CD14-positive monocyte (primary cell): ENCODE measurements around the gene SLC26A4. TPM values are rescaled to one million over a fixed set of nuclear protein-coding genes. Genes with fewer than 3 reads are reported as not detected.

Experiments
- DNase-seq, 3 donors: peaks; one replicate each; pipeline ENCODE4 v3.0.0-alpha.2; 2011 to 2022
- H2AFZ ChIP-seq: 2 replicates; pipeline ENCODE4 v1.6.0; 2012; ENCODE audit warnings: mild to moderate bottlenecking, low read depth, low read length, inconsistent platforms; ENCODE audit not compliant: insufficient read depth, poor library complexity, severe bottlenecking
- H3K27ac ChIP-seq, 2 donors: 1 replicate in 1 of 2; 2 replicates in 1 of 2; pipeline ENCODE4 v1.5.1; 2012 to 2013; ENCODE audit warnings: low read length in 2 of 2, control low read depth in 1 of 2, inconsistent platforms in 1 of 2, low read depth in 1 of 2, mild to moderate bottlenecking in 1 of 2
- H3K27me3 ChIP-seq, 2 donors: one replicate each; pipeline versions ENCODE4 v1.6.0 to v1.6.1; 2011 to 2013; ENCODE audit warnings: low read length in 2 of 2; ENCODE audit not compliant: control insufficient read depth in 2 of 2, insufficient read depth in 2 of 2
- H3K36me3 ChIP-seq, 2 donors: replicated peaks in 1 of 2; 1 replicate in 1 of 2; 2 replicates in 1 of 2; pipeline versions ENCODE4 v1.5.1 to v1.6.1; 2012 to 2013; ENCODE audit warnings: low read length in 2 of 2, control low read depth in 1 of 2, inconsistent platforms in 1 of 2, mild to moderate bottlenecking in 1 of 2; ENCODE audit not compliant: insufficient read depth in 2 of 2, control insufficient read depth in 1 of 2
- H3K4me1 ChIP-seq, 2 donors: 1 replicate in 1 of 2; 2 replicates in 1 of 2; pipeline versions ENCODE4 v1.5.1 to v1.6.1; 2012 to 2013; ENCODE audit warnings: low read length in 2 of 2, control low read depth in 1 of 2, inconsistent platforms in 1 of 2, mild to moderate bottlenecking in 1 of 2, moderate library complexity in 1 of 2; ENCODE audit not compliant: insufficient read depth in 2 of 2, control insufficient read depth in 1 of 2
- H3K4me2 ChIP-seq: replicated peaks from 2 replicates; pipeline ENCODE3; 2012; ENCODE audit warnings: low read length, moderate library complexity, mild to moderate bottlenecking; ENCODE audit not compliant: poor library complexity, severe bottlenecking; ENCODE audit errors: extremely low read depth
- H3K4me3 ChIP-seq, 3 experiments: fragments of 200-600 bp in 1 of 3; sonication (generic) in 1 of 3; replicated peaks in 1 of 3; 1 replicate in 2 of 3; 2 replicates in 1 of 3; pipeline ENCODE4 v1.5.1; 2011 to 2013; ENCODE audit warnings: low read length in 3 of 3, mild to moderate bottlenecking in 3 of 3, control low read depth in 2 of 3, low read depth in 2 of 3, inconsistent platforms in 1 of 3, moderate library complexity in 1 of 3
- H3K79me2 ChIP-seq: 2 replicates; pipeline ENCODE4 v1.6.0; 2012; ENCODE audit warnings: mild to moderate bottlenecking, control low read depth, inconsistent platforms, low read length, moderate library complexity; ENCODE audit not compliant: insufficient read depth
- H3K9ac ChIP-seq: 2 replicates; pipeline ENCODE4 v1.6.0; 2017; ENCODE audit warnings: low read length, mild to moderate bottlenecking; ENCODE audit not compliant: insufficient read depth, poor library complexity, severe bottlenecking
- H3K9me3 ChIP-seq, 2 donors: replicated peaks in 1 of 2; 1 replicate in 1 of 2; 2 replicates in 1 of 2; pipeline versions ENCODE4 v1.5.1 to v1.6.1; 2012 to 2013; ENCODE audit warnings: low read length in 2 of 2, control low read depth in 1 of 2; ENCODE audit not compliant: control insufficient read depth in 1 of 2, insufficient read depth in 1 of 2
- H4K20me1 ChIP-seq: 2 replicates; pipeline ENCODE4 v1.6.0; 2012; ENCODE audit warnings: mild to moderate bottlenecking, low read length, control low read depth, moderate library complexity; ENCODE audit not compliant: insufficient read depth
- H3K27ac Mint-ChIP-seq, 7 donors: one replicate each; pipeline ENCODE4 v1.8.0; 2020; ENCODE audit warnings: mild to moderate bottlenecking in 7 of 7, mixed read lengths in 7 of 7, moderate library complexity in 6 of 7, inconsistent platforms in 2 of 7
- H3K27me3 Mint-ChIP-seq, 3 donors: one replicate each; pipeline ENCODE4 v1.8.0; 2021 to 2022; ENCODE audit warnings: low read depth in 3 of 3, mild to moderate bottlenecking in 3 of 3, mixed read lengths in 3 of 3, moderate library complexity in 3 of 3, inconsistent platforms in 1 of 3
- H3K36me3 Mint-ChIP-seq, 2 donors: one replicate each; pipeline ENCODE4 v1.8.0; 2020; ENCODE audit warnings: mixed read lengths in 2 of 2, inconsistent platforms in 1 of 2, mild to moderate bottlenecking in 1 of 2
- H3K4me1 Mint-ChIP-seq: one replicate; pipeline ENCODE4 v1.8.0; 2020; ENCODE audit warnings: mild to moderate bottlenecking, mixed read lengths
- H3K4me3 Mint-ChIP-seq, 2 donors: one replicate each; pipeline ENCODE4 v1.8.0; 2020; ENCODE audit warnings: mild to moderate bottlenecking in 2 of 2, mixed read lengths in 2 of 2, moderate library complexity in 1 of 2
- H3K9me3 Mint-ChIP-seq, 7 donors: one replicate each; pipeline ENCODE4 v1.8.0; 2020 to 2022; ENCODE audit warnings: mixed read lengths in 7 of 7, mild to moderate bottlenecking in 6 of 7, moderate library complexity in 6 of 7, inconsistent platforms in 2 of 7
- WGBS: methylation state at CpG from one replicate; pipeline ENCODE4 v1.1.5; 2013; ENCODE audit warnings: missing lambda C conversion rate; ENCODE audit not compliant: insufficient coverage; 5-methylcytosine and 5-hydroxymethylcytosine counted together
- intact Hi-C, 2 donors: fragments of 100-400 bp; cut with micrococcal nuclease; formaldehyde crosslinking; loops; one replicate each; pipeline versions ENCODE4 v1.15.0 to v1.15.1; 2023
- polyA plus RNA-seq, 3 donors: library from polyadenylated mRNA; depleted of rRNA in 1 of 3; unstranded in 2 of 3; stranded (reverse) in 1 of 3; fragments of 300-500 nt in 2 of 3; fragments of >200 nt in 1 of 3; fragmentation: Illumina TruSeq in 2 of 3; gene quantifications; 1 replicate in 2 of 3; 2 replicates in 1 of 3; pipeline ENCODE4 v1.2.3, GENCODE V29; 2012 to 2021
- TF ChIP-seq, protein P1 (sequence below): fragments of 200-600 bp; IDR thresholded peaks from one replicate; pipeline ENCODE4 v1.8.0; 2022; ENCODE audit warnings: antibody characterized with exemption, mild to moderate bottlenecking

The SLC26A4 gene
- polyA plus RNA-seq, 3 donors, result 0.10 to 0.12 TPM; not detected in 1

DNA sequence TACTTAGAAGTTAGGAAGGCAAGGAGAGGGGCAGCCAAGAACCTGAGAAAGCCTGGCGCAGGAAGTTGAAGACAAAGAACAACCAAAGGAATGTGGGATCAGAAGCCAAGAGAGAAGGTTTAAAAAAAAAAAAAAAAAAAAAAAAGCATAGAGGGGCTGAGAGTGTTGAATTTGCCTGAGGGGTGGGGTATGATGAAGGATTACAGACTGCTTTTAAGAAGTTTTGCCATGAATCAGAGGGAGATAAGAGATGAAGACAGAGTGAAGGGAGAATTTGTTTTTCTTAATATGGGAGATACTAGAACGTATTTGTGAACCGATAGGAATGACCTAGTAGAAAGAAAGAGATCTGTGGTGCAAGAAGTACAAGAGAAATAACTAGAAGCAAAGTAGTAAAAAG, 6.7 kb downstream of the SLC26A4 start:
- H3K36me3 ChIP-seq, result no peaks in the 10 kb centered on the region
- H4K20me1 ChIP-seq, result no peaks in the 10 kb centered on the region
- H3K9me3 Mint-ChIP-seq, result peaks cover 0 to 1% (median 0%) of the 10 kb centered on the region in 7 donors
- H3K4me3 ChIP-seq, result no peak overlapping the region
- H3K4me1 Mint-ChIP-seq, result no peaks in the 10 kb centered on the region
- no peak overlapping the region for H3K4me3 Mint-ChIP-seq
- H3K27ac ChIP-seq, result no peak overlapping the region
- no peak overlapping the region for H2AFZ ChIP-seq
- TF ChIP-seq, protein P1, sequence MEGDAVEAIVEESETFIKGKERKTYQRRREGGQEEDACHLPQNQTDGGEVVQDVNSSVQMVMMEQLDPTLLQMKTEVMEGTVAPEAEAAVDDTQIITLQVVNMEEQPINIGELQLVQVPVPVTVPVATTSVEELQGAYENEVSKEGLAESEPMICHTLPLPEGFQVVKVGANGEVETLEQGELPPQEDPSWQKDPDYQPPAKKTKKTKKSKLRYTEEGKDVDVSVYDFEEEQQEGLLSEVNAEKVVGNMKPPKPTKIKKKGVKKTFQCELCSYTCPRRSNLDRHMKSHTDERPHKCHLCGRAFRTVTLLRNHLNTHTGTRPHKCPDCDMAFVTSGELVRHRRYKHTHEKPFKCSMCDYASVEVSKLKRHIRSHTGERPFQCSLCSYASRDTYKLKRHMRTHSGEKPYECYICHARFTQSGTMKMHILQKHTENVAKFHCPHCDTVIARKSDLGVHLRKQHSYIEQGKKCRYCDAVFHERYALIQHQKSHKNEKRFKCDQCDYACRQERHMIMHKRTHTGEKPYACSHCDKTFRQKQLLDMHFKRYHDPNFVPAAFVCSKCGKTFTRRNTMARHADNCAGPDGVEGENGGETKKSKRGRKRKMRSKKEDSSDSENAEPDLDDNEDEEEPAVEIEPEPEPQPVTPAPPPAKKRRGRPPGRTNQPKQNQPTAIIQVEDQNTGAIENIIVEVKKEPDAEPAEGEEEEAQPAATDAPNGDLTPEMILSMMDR, result no peak
- no peaks in the 10 kb centered on the region for H3K79me2 ChIP-seq
- peaks cover 0 to 6% of the 10 kb centered on the region in 2 donors for H3K9me3 ChIP-seq
- peaks cover 15 to 28% (median 22%) of the 10 kb centered on the region in 3 donors for H3K27me3 Mint-ChIP-seq
- no peak overlapping the region for H3K27ac Mint-ChIP-seq
- H3K27me3 ChIP-seq, result peaks cover 12 to 15% of the 10 kb centered on the region in 2 donors
- no peak overlapping the region for H3K4me2 ChIP-seq
- WGBS, result 100% methylated on average over 3 of the region's 3 CpGs
- no peak for DNase-seq
- H3K36me3 Mint-ChIP-seq, result peaks cover 0 to under 1% of the 10 kb centered on the region in 2 donors
- H3K9ac ChIP-seq, result no peak overlapping the region
- no peaks in the 10 kb centered on the region for H3K4me1 ChIP-seq
- intact Hi-C loops, result no loop called here

DNA sequence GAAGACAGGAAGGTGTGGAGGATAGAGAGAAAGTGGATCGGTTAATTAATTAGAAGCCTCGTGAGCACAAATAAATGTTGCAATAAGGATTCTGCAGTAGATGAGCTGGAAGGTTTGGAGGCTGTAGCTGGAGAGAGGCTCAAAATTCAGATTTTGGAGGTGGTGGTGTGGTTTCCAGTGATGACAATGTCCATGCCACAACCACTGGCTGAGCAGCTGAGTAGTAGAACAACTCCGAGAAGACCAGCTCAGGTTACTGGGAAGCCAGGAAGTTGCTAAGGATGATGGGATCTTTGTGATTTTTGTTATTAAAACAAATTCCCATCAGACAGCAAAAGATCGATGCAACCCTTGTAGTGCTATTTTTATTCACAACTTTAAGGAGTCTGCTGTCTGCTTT, 7.7 kb downstream of the SLC26A4 start:
- Histone ChIP-seq H3K9ac (no peak overlapping the region), H3K36me3 (no peaks in the 10 kb centered on the region), H3K27ac (no peak overlapping the region), H3K4me1 (no peaks in the 10 kb centered on the region), H3K27me3 (peaks cover 3 to 8% of the 10 kb centered on the region in 2 donors), H3K79me2 (no peaks in the 10 kb centered on the region), H4K20me1 (no peaks in the 10 kb centered on the region), H3K4me2 (no peak overlapping the region), H3K4me3 (no peak overlapping the region), H3K9me3 (peaks cover 0 to 2% of the 10 kb centered on the region in 2 donors), H2AFZ (no peak overlapping the region)
- no peak for DNase-seq
- H3K27me3 Mint-ChIP-seq, result peaks cover 7 to 19% (median 14%) of the 10 kb centered on the region in 3 donors
- H3K4me1 Mint-ChIP-seq, result no peaks in the 10 kb centered on the region
- H3K36me3 Mint-ChIP-seq, result no peaks in the 10 kb centered on the region
- intact Hi-C loops, result no loop called here
- WGBS, result 96% methylated on average over 2 of the region's 4 CpGs
- TF ChIP-seq, protein P1, result no peak
- H3K4me3 Mint-ChIP-seq, result no peak overlapping the region
- no peaks in the 10 kb centered on the region for H3K9me3 Mint-ChIP-seq
- H3K27ac Mint-ChIP-seq, result no peak overlapping the region
